ENCODE data around the gene EDARADD.

The EDARADD gene

GRCh38 chr1:236354330-236355147 lies 39.5 kb upstream of the EDARADD start:
- no peak for DNase-seq
- Histone ChIP-seq H3K4me2 (ENCODE audit: insufficient read depth, low read length) (no peak overlapping the region), H3K27ac (ENCODE audit: low read length) (no peak overlapping the region), H3K9me3 (ENCODE audit: insufficient read depth, low read length, severe bottlenecking) (no peaks in the 10 kb centered on the region), H3K4me1 (ENCODE audit: insufficient read depth, low read length) (no peaks in the 10 kb centered on the region), H3K9ac (ENCODE audit: low read depth, low read length) (no peak overlapping the region), H2AFZ (ENCODE audit: low read depth, low read length) (no peak overlapping the region), H4K20me1 (ENCODE audit: insufficient read depth, low read length) (no peaks in the 10 kb centered on the region), H3K27me3 (ENCODE audit: insufficient read depth, low read length, poor library complexity) (no peaks in the 10 kb centered on the region), H3K79me2 (ENCODE audit: insufficient read depth, low read length) (no peaks in the 10 kb centered on the region), H3K36me3 (ENCODE audit: insufficient read depth, low read length) (no peaks in the 10 kb centered on the region), H3K4me3 (ENCODE audit: low read depth in 1 of 2, low read length in 2 of 2) (no peak overlapping the region)
- no peak for TF ChIP-seq EZH2 (IDR thresholded peaks at IDR 0.05; ENCODE audit: borderline replicate concordance, low read depth, low read length, severe bottlenecking)
- TF ChIP-seq, protein P1, sequence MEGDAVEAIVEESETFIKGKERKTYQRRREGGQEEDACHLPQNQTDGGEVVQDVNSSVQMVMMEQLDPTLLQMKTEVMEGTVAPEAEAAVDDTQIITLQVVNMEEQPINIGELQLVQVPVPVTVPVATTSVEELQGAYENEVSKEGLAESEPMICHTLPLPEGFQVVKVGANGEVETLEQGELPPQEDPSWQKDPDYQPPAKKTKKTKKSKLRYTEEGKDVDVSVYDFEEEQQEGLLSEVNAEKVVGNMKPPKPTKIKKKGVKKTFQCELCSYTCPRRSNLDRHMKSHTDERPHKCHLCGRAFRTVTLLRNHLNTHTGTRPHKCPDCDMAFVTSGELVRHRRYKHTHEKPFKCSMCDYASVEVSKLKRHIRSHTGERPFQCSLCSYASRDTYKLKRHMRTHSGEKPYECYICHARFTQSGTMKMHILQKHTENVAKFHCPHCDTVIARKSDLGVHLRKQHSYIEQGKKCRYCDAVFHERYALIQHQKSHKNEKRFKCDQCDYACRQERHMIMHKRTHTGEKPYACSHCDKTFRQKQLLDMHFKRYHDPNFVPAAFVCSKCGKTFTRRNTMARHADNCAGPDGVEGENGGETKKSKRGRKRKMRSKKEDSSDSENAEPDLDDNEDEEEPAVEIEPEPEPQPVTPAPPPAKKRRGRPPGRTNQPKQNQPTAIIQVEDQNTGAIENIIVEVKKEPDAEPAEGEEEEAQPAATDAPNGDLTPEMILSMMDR (IDR thresholded peaks at IDR 0.05; ENCODE audit: borderline replicate concordance, extremely low read depth, low read length, poor library complexity, severe bottlenecking), result no peak
- ATAC-seq (ENCODE audit: insufficient read depth, low read depth), result no peak

- TF ChIP-seq, protein P1 (IDR thresholded peaks at IDR 0.05; ENCODE audit: borderline replicate concordance, extremely low read depth, low read length, poor library complexity, severe bottlenecking), result no peak
- TF ChIP-seq EZH2 (IDR thresholded peaks at IDR 0.05; ENCODE audit: borderline replicate concordance, low read depth, low read length, severe bottlenecking), result no peak
- H3K27ac ChIP-seq (ENCODE audit: low read length), result no peak overlapping the region
These were observed 37.9 kb upstream of the EDARADD start for GRCh38 chr1:236356141-236356540.

DNA sequence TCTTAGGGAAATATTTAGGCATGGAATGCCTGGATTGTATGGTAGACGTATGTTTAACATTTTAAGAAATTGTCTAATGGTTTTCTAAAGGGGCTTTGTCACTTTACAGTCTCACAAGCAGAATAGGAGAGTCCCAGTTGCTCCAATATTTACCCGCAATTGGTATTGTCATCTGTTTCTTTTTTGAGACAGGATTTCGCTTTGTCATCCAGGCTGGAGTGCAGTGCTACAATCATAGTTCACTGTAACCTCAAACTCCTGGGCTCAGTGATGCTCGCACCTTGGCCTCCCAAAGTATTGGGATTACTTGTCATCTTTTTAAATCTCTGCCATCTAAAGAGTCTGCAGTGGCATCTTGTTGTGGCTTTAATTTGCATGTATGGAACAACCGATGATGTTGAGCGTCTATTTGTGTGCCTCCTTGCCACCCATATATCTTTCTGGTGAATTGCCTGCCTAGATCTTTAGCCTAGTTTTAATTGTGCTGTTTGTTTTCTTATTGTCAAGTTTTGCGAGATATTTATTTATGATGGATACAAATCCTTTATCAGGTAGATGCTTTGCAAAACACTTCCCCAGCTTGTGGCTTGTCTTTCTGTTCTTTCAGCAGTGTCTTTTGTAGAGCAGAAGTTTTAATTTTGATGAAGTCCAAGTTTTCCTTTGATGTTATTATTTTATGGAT lies 32.0 kb upstream of the EDARADD start:
- no peak for ATAC-seq (ENCODE audit: insufficient read depth, low read depth)
- Histone ChIP-seq H3K4me2 (ENCODE audit: insufficient read depth, low read length) (no peak overlapping the region), H3K27ac (ENCODE audit: low read length) (no peak overlapping the region), H4K20me1 (ENCODE audit: insufficient read depth, low read length) (no peaks in the 10 kb centered on the region), H3K79me2 (ENCODE audit: insufficient read depth, low read length) (no peaks in the 10 kb centered on the region), H3K4me1 (ENCODE audit: insufficient read depth, low read length) (no peaks in the 10 kb centered on the region), H3K9ac (ENCODE audit: low read depth, low read length) (no peak overlapping the region), H2AFZ (ENCODE audit: low read depth, low read length) (no peak overlapping the region), H3K4me3 (ENCODE audit: low read depth in 1 of 2, low read length in 2 of 2) (no peak overlapping the region), H3K36me3 (ENCODE audit: insufficient read depth, low read length) (no peaks in the 10 kb centered on the region), H3K27me3 (ENCODE audit: insufficient read depth, low read length, poor library complexity) (no peaks in the 10 kb centered on the region), H3K9me3 (ENCODE audit: insufficient read depth, low read length, severe bottlenecking) (no peaks in the 10 kb centered on the region)
- DNase-seq, result no peak
- TF ChIP-seq, protein P1 (IDR thresholded peaks at IDR 0.05; ENCODE audit: borderline replicate concordance, extremely low read depth, low read length, poor library complexity, severe bottlenecking), result no peak
- TF ChIP-seq EZH2 (IDR thresholded peaks at IDR 0.05; ENCODE audit: borderline replicate concordance, low read depth, low read length, severe bottlenecking), result no peak

More at GRCh38 chr1:236356141-236356540, 37.9 kb upstream of the EDARADD start:
- DNase-seq, result no peak
- Histone ChIP-seq H3K36me3 (ENCODE audit: insufficient read depth, low read length) (no peaks in the 10 kb centered on the region), H3K4me2 (ENCODE audit: insufficient read depth, low read length) (no peak overlapping the region), H4K20me1 (ENCODE audit: insufficient read depth, low read length) (no peaks in the 10 kb centered on the region), H3K9me3 (ENCODE audit: insufficient read depth, low read length, severe bottlenecking) (no peaks in the 10 kb centered on the region), H3K27me3 (ENCODE audit: insufficient read depth, low read length, poor library complexity) (no peaks in the 10 kb centered on the region), H2AFZ (ENCODE audit: low read depth, low read length) (no peak overlapping the region), H3K4me3 (ENCODE audit: low read depth in 1 of 2, low read length in 2 of 2) (no peak overlapping the region), H3K79me2 (ENCODE audit: insufficient read depth, low read length) (no peaks in the 10 kb centered on the region), H3K4me1 (ENCODE audit: insufficient read depth, low read length) (no peaks in the 10 kb centered on the region), H3K9ac (ENCODE audit: low read depth, low read length) (no peak overlapping the region)
- ATAC-seq (ENCODE audit: insufficient read depth, low read depth), result no peak
